TTC549 (cell line): ENCODE results near the gene KLF1.
"Not testable (repeated sequence)": the region's sequence is repeated elsewhere in the genome, so short reads cannot be mapped to it uniquely, and the experiment has no call there.

ENCODE experiments used
- FAIRE-seq: peaks from 2 replicates; lab custom pipeline; 2012; peaks lifted over from hg19 to GRCh38; lab: Jason Lieb, UNC

KLF1 gene

DNA sequence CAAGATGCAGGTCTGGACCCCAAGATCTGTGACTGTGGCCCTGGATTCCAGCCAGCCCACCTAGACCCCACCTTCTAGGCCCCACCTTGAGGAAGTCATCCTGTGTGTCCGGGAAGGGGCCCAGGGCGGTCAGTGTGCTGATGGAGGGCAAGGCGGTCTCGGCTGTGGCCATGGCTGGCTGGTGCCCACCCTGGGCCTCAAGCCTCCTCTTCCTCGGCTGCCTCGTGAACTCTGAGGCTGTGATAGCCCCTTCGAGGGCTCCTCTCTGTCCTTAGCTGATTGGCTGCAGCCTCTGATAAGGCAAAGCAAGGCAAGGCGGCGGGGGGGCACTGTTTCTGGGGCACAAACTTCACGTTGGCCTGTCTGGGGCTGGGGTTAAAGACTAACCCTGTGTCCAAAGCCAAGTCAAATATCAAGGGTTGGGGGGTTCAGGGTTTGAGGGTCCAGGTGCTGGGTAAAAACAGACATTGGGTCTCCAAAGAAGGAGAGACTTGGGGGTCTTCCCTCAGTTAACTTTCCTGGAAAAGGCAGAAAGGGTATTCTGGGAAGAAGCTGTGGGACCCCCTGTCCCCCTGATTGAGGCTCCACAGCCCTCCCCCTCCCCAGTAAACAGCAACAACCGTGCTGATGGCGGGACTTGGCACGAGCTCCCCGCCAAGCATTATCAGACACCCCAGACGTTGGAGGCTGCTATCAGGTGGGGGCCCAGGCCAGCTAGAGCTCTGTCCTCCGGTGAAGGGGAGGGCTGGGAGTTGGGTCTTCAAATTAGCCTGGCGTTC lies at the start of gene KLF1:
Gene KLF1 (minus strand): TSS at position 233 of the 779 bp plus-strand sequence. CDS start 61 bp downstream, at position 172.
- FAIRE-seq, result no peak

GRCh38 chr19:12936582-12936981 lies 49.6 kb upstream of the KLF1 start:
- no peak for FAIRE-seq

DNA sequence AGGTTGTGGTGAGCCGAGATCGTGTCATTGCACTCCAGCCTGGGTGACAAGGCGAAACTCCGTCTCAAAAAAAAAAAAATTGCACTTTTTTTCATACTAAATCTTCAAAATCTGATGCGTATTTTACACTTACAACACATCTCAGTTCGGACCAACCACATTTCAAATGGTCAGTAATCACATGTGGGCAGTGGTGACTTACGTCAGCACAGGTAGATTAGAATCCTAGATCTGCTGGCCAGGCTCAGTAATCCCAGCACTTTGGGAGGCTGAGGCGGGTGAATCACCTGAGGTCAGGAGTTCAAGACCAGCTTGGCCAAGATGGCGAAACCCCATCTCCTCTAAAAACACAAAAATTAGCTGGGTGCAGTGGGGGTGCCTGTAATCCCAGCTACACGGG lies 48.1 kb upstream of the KLF1 start:
- FAIRE-seq, result no peak

- FAIRE-seq, result no peak
Measured at GRCh38 chr19:12933287-12934072, 46.5 kb upstream of the KLF1 start, which contains the start of gene FARSA. Gene FARSA (minus strand): TSS chr19:12933711. CDS start chr19:12933696, 15 bp downstream.

GRCh38 chr19:12932392-12933286 lies 45.6 kb upstream of the KLF1 start:
- FAIRE-seq, result no peak

DNA sequence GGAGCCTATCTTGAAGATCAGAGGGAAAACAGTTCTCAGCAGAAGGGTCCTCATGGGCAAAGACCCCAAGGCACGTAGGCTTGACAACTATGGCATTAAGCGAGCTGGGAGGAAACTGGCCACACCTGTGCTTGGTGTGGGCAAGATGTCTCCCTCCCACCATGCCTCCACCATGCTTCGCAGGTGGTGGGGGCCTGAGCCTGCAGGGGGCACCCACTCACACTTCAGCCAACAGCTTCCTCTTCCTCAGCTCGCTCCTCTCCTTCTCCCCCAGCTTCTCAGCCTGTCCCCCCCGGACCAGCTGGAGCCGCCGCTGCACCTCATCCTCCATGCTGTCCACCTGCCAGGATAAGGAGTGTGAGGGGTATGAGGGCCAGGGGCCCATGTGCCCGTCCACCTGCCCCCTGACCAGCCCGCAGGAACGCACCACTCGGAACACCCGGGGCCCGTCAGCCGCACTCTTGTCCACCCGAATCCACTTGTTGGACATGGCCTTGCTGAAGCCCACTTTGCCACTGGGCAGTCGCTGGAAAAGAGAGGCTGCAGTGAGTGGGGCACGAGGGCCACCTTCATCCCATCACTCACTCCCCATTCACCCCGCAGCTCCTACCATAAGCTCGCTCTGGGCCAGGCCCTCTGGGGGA lies 43.1 kb upstream of the KLF1 start:
- FAIRE-seq, result no peak

DNA sequence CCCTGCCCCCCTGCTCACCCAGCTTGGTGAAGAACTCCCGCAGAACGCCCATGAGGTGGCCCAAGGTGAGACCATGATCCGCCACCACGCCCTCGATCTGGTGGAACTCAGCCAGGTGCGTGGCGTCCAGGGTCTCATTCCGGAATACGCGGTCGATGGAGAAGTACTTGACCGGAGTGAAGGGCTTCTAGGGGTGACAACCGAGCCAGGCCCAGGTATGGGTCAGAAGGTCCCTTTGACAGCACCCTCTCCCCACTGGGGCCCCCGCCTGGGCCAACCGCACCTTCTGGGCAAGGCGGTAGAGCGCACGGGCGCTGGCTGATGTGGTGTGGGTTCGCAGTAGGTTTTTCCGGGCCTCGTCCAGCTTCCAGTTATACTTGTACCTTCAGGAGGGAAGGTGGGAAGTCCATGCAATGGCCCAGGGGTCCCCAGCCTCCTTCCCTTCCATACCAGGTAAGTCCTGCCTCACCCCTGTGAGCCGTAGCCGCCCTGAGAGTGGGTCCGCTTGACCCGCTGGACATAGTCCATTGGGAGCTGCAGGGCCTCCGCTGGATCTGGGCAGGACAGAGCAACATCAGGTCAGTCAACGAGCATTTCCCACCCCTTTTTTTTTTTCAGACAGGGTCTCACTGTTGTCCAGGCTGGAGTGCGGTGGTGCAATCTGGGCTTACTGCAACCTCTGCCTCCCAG lies 37.8 kb upstream of the KLF1 start:
- FAIRE-seq, result no peak

DNA sequence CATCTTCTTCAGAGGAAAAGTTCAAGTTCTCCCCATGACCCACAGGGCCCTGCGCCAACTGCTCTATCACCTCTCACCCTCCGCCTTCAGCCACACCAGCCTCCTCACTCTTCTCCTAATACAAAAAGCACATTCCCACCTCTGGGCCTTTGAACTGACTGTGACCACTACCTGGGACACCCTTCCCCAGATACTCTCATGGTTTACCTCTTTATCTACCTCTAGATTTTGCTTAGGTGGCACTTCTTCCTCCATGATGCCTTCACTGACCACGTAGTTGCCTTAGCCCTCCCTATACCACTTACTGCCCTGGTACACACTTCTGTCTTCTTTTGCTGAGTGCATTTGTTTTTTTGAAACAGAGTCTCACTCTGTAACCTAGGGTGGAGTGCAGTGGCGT lies 36.0 kb upstream of the KLF1 start:
- no peak for FAIRE-seq

GRCh38 chr19:12921047-12921446 lies 34.0 kb upstream of the KLF1 start:
- no peak for FAIRE-seq

- FAIRE-seq, result no peak
Measured at GRCh38 chr19:12918253-12918652, 31.3 kb upstream of the KLF1 start.

GRCh38 chr19:12915860-12916259 lies 28.9 kb upstream of the KLF1 start:
- not testable (repeated sequence) for FAIRE-seq

- no peak for FAIRE-seq
Measured at GRCh38 chr19:12913851-12914690, 27.1 kb upstream of the KLF1 start.

DNA sequence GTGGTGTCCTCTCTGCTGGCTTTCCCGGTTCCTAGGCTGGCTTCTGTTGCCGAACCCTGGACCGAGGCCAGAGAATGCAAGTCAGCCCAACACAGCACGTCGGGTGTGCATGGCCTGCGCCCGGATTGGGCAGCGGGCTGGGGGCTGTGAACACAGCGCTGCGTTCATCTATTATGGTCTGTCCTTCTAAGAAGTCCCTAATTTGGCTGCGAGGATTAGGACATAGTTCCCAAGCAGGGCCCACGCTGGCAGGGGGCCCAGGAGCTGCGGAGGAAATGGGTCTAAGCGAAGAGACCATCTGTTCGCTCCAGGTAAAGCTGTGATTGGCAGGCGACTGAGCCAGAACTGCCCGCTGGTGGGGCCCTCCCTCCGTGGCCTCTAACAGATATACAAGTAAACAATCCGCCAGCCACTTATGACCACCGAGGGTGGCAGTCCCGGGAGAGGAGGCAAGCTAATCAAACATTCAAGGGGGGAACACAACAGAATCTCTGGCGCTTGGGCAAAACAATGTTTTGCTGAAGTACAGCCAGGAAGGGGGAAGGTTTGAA lies 26.1 kb upstream of the KLF1 start:
- no peak for FAIRE-seq

DNA sequence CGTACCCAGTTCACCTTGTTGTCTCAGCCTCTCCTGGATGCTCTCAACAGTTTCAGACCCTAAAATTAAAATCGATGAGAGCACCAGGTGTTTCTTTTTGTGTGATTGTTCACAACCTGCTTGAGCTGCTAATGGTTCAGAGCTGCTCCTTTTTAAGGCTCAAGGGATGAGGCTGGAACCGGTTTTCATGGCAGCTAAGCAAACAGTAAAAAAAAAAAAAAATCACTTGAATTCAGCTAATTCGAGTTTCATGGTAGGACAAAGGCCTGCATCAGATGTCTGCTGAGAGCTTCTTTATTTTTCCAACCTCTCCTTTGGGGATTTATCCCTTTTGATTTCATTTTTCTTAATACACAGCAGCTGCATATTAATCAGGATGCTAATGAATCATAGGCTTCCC lies 25.6 kb upstream of the KLF1 start:
- no peak for FAIRE-seq

GRCh38 chr19:12907166-12907565 lies 20.2 kb upstream of the KLF1 start:
- no peak for FAIRE-seq

DNA sequence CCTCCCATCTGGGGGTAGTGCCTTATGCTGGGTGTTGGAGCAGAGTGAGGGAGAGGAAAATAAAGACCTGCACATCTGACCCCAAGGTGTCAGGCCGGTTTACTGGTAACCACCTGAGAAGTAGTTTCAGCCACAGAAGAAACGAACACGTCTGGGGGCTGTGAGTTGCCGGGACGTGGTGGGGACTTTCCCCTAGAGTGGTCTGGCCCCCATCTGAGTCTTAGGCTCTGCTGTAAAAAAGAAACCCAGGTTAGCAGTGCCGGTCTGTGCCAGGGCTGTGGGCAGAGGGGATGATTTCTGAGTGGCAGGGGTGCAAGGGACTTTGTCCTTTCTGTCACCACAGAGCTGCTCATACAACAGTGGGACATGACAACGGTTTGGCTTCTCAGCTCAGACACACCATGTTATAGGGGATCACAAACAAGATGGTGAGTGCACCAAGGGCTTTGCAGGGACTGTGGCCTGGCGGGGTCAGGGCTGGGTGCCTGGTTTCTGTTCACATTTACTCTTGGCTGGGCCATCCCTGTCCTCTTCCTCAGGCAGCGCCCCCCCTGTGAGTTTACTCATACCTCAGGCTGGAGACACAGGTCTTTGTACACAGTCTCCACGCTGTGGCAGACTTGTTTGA lies 13.0 kb upstream of the KLF1 start:
- no peak for FAIRE-seq

- FAIRE-seq, result no peak
Measured at GRCh38 chr19:12896460-12896859, 9.5 kb upstream of the KLF1 start.

DNA sequence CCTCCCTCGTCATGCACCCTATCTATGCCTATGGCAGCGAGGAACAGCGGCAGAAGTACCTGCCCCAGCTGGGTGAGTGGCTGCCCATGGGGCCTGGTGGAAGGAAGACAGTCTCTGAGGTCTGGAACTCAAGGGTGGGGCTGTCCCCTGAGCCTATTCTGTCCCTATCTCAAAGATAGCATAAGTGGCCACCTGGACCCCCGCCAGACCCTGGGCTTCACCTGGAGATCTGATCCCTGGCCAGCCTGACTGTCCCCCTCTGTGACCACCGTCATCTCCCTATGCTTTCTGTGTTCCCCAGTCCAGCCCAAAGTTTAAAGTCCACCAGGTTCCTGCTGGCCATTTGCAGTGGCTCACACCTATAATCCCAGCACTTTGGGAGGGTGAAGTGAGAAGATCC lies 6.6 kb upstream of the KLF1 start:
- no peak for FAIRE-seq

GRCh38 chr19:12891553-12892021 lies 4.6 kb upstream of the KLF1 start:
- no peak for FAIRE-seq
